Inflammatory macrophage treated with lipopolysaccharide for 4 hours (primary cell): Measurements from ENCODE around the gene ZNF784.

ENCODE experiments used
- DNase-seq: peaks from one replicate; pipeline ENCODE4 v3.0.0-alpha.2; 2020

The ZNF784 gene

DNA sequence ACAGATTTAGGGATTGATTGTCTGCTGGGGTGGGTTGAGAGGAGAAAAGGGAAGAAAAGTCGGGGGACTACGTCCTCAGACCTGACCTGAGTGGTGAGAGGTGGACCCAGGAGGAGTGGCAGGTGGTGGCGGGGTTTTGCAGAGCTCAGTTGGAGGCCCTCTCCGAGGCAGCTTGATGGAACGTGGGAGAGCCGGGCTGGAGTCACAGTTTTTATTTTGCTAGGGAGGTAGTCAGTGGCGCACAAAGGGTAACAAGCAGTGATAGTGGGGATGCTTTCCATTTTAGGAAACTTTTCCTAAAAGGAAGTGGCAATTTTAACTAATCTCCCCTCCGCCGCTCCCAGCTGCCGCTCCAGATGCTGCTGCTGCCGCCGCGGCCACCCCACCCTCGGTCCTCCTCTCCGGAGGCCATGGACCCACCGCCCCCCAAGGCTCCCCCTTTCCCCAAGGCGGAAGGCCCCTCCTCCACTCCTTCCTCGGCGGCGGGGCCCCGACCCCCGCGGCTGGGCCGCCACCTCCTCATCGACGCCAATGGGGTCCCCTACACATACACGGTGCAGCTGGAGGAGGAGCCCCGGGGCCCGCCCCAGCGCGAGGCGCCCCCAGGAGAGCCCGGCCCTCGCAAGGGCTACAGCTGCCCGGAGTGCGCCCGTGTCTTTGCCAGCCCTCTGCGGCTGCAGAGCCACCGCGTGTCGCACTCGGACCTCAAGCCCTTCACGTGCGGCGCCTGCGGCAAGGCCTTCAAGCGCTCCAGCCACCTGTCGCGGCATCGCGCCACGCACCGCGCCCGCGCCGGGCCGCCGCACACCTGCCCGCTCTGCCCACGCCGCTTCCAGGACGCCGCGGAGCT is 18.0 kb upstream of the ZNF784 start:
- no peak for DNase-seq

DNA sequence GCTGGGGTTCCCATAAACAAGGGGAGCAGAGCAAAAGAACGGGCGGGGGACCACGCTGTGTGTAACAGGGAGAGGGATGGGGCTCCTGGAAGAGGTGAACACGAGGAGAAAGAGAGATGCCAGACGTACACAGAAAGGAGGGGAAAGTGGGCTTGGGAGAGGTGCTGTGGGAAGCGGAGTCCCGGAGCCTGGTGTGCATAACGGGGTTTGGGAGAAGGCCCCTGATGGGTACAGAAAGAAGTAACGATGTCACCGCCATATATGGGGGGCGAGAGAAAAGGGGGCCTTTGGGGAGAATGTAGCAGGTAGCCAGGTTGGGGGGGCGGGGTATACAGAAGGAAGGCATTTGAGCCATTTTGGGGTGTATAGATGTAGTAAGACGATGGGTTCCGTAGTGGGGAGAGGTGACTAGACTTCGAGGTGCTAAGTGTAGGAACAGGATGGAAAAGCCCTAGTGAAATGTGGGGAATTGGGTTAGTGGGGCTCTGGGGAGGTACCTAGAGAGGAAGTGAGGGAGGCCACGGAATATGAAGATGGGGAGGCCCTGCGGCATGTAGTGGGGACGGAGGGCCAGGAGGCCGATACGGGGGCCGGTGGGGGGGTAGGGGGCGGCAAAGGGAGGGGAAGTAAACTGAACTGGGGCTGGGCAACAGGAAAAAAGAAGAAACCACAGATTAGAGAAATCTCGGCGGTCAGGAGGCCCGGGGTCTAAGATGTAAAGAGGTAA is 17.2 kb upstream of the ZNF784 start:
- no peak for DNase-seq

DNA sequence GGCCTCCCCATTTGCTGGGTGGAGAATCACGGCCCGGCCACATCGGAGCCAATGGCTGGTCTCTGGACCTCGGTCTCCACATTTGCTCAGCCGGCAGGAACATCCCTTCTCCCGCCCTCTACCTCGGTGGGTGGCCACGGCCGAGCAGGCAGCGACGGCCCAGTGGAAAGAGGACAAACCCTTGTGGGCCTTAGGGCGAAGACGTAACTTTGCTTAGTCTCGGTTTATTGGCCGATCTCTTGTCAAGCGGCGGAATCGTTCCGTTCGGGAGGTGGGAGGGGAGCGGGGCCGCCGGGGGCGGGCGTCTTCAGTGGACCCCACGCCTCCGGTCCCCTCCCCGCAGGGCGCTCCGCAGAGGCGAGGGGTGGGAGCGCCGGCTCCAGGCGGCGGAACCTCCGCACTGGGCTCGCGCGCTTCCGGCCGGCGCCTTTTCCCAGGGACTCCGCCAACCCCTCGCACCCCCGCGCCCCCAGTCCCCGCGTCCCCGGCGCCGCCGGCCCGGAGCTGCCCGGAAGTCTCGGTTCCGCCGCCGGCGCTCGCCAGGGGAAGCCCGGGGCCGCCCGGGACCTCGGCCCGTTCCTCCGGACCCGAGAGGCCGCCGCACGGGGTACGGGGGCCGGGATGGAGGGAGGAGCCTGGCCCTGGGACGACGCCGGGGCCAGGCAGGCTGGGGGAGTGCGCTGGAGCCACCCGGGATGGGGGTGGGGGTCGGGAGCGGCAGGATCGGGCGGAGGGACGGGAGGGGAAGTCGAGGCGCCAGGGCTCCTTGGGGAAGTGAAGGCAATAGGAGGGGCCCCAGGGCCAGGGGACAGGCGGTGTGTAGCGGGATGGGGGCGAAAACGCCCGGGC is 16.4 kb upstream of the ZNF784 start, which contains the start of gene ZNF580:
ZNF580 (plus strand) TSS at position 426 of the 849 bp plus-strand sequence. CDS start 1,507 bp downstream, outside the sequence.
- peak; percentile 38 for DNase-seq

DNA sequence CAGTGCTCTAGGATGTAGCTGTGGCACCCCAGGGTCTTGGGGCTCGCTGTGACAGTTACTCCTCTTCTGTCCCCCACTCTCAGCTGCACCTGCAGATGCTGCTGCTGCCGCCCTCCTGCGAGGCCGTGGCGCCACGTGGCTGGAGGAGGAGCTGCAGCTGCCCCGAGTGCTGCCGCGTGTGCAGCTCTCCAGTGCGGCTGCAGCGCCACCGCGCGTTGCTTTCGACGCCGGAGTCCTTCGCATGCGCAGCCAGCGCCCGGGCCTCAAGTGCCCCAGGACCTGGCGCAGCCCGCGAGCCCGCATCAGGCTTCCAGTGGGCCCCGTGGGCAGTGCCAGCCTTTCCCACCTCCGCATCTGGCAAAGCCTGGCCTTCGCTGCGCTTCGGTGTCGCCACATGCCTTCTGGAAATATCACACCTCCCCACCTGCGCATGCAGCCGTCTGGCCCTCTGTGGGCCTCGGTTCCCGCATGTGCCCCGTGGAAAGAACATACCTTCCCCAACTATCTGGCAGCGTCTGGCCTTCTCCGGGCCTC is 15.7 kb upstream of the ZNF784 start:
- peak; percentile 62 for DNase-seq

DNA sequence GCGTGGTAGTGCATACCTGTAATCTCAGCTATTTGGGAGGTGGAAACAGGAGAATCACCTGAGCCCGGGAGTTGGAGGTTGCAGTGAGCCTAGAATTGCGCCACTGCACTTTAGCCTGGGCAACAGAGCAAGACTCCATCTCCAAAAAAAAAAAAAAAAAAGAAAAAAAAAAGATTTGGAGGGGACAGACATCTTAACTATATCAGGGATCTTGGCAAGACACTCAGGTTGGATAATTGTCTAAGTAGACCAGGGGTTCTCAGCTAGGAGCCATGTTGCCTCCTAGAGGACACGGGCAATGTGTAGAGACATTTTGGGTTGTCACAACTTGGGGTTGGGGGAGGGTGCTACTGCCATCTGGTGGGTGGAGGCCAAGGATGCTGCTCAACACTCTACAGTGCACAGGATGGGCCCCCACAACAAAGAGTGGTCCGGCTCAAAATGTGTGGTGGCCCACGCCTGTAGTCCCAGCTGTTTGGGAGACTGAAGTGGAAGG is 14.5 kb upstream of the ZNF784 start:
- peak; percentile 67 for DNase-seq

DNA sequence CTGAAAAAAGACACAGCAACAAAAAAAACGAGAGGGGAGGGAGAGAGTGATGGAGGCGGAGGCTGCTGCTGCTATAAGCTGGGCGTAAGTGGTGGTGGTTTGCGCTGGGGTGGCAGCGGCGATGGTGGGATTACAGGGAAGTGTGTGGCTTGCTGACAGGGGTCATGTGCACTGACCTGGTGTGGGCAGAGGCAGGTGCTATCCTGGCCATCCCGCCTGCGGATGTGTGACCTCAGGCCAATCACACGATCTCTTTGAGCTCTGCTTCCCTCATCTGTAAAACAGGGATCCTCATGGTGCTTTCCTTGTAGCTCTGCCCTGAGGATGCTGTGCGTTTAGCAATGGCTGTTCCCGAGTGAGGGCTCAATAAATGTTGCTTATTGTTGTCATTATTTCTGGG is 13.2 kb upstream of the ZNF784 start:
- no peak for DNase-seq

DNA sequence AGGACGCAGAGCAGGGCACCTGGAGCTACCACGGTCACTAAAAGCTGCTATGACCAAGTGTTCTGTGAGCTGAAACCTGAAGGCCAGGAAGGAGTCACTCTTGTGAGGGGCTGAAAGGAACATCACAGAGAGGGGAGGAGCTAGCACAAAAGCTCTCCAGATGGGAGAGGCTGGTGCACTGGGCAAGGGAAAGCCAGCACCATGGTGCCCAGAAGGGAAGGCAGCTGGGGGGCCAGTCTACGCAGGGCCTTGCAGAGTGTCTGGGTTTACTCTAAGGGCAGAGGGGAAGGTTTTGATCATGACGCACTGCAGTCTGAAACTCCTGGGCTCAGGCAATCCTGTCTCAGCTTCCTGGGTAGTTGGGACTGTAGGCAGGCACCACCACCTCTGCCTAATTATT is 12.4 kb upstream of the ZNF784 start:
- DNase-seq, result no peak

DNA sequence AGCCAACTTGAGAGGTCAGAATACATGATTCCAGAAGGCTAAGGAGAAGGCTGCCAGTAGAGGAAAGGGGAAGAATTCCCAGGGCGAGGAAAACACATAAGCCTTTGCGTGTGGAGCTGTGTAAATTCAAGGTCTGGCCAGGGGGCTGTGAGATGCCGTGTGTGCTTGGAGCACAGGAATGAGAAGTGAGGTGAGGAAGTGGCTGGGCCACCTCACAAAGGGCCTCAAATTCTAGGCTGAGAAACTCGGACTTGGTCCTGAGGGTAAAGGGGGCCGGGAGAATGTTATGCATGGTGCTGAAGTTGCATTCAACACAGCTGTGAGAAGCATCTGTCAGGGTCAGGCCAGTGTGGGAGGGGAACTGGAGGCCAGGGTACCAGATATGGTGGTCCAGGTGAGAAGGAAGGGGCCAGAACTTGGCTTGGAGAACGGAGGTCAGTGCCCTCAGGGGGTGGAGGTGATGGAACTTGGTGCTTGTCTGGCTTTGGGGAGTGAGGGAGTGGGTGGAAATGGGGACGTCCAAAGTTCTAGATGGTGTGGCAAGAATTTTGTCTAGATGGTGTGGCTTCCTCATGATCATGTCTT is 11.6 kb upstream of the ZNF784 start:
- DNase-seq, result no peak

DNA sequence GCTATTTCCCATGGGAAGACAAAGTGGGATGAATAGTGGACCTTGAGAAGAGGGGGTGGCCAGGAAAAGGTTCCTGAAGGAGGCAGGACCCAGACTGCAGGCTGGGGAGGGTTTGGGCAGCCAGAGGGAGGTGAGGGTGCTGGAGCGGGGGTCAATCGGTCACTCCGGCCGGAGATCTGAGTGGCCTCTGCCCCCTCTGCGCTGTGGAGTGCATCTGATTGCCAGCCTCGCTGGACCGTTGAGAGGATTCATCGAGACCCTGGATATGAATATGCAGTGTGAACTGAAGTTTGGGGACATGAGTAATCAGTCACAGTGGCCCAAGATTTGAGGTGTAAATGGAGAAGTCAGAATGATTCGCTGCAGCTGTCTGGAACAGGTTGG is 11.0 kb upstream of the ZNF784 start:
- DNase-seq, result no peak

DNA sequence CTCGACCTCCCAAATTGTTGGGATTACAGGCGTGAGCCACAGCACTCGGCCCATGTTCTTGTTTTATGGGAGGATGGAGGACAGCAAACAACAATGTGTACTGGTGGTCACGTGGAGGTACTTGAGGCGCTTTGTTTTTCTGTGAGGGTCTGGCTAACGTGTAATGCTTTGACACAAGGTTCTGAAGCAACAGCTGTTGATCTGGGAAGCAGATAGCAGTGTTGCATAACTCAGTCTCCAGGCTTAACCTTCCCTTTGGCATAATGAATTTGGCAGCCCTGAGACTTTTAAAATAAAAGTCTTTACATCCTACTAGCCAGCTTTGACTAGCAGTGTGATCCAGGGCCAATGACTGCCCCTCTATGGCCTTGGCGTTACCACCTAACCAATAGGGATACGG is 9.5 kb upstream of the ZNF784 start:
- peak; percentile 37 for DNase-seq

DNA sequence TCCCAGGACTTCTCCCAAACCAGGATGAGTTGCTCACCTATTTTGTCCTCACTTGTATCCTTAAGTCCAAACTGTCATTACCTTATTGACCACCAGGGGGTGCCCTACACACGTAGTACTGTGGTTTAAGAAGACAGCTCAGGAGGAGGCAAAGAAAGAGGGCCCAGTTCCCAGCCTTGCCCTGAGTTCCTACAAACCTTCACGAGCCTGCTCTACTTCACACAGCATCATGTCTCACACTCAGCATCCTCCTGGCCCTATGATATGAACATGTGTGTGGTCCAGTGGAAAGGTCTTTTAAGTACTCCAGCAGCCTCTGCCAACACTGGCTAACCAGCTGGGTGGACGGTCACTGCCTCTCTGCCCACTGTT is 8.1 kb upstream of the ZNF784 start:
- peak; percentile 94 for DNase-seq

DNA sequence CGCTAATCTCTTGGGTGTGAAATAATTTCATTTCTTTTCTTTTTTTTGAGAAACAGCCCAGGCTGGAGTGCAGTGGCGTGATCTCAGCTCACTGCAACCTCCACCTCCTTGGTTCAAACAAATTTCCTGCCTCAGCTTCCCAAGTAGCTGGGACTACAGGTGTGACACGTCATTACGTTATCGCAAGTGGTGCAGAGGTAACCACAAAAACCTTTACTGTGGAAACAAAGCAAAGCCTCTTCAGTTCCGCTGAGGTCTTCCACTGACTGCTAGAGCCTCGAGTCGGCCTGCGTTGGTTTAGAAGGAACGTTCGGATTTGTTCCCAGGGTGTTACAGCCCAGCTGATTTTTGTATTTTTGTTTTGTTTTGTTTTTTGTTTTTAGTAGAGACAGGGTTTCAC is 2.0 kb upstream of the ZNF784 start:
- no peak for DNase-seq

DNA sequence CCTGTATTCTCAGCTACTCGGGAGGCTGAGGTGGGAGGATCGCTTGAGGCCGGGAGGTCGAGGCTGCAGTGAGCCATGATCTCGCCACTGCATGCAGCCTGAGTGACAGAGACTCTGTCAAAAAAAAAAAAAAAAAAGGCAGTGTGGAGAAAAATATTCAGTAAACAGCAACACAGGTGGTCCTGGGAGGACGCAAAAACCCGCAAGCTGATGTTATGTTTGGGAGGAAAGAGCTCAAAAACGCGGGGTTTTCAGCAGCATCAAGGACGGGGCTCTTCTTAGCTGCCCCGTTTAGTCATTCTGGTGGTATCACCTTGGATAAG is 599 bp upstream of the ZNF784 start:
- no peak for DNase-seq

DNA sequence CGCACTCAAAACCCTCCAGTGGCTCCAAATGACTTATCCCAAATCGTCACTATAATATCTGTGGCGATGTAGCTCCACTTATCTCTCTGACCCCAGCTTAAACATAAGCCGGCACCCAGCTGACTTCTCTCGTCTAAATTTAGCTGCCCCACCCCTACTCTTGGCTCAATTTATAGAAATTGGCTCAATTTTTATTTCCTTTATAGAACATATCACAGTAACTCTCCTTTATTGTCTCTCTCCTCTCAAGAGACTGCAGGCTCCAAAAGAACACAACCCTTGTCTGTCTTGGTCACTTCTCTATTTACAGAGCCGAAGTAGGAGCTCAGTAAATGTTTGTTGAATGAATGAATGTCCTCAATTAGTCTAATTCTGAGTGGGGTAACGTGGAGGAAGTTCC is 805 bp downstream of the ZNF784 start:
- DNase-seq, result no peak

DNA sequence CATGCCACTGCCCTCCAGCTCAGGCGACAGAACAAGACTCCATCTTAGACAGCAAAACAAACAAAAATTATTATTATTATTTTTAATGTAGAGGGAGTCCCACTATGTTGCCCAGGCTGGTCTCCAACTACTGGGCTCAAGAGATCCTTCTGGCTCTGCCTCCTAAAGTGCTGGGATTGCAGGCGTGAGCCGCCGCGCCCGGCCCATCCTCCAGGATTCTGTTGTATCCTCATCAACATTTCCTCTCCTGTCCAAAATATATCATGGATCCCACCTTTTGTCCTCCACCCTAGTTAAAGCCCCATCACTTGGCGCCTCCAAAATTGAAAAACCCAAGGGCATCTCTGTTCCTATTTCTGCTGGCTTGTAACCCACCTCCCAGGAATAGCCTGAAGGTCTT is 1.2 kb downstream of the ZNF784 start:
- DNase-seq, result no peak

DNA sequence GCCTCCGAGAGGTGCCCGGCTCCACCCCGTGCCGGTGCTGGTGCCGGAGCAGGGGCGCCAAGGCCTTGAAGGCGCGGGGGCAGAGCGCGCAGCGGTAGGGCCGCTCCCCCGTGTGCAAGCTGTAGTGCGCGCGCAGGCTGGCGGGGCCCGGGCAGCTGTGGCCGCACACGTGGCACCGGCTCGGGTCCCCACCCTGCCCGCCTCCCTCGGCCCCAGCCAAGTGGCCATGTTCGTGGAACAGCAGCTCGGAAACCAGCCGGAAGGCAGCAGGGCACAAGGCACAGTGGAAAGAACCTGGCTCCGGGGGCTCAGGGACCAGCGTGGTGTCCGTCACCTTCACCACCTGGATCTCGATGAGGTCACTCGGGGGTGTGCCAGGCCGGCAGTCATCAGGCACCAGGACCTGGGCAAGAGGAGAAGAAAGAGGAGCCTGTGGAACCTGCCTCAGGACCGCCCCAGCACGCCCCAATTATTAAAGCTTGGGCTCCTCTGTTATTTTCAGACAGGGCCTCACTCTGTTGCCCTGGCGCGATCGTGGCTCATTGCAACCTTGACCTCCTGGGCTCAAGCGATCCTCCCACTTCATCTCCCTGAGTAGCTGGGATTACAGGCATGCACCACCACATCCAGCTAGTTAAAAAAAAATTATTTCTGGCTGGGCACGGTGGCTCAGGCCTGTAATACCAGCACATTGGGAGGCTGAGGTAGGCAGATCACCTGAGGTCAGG is 2.0 kb downstream of the ZNF784 start:
- no peak for DNase-seq

DNA sequence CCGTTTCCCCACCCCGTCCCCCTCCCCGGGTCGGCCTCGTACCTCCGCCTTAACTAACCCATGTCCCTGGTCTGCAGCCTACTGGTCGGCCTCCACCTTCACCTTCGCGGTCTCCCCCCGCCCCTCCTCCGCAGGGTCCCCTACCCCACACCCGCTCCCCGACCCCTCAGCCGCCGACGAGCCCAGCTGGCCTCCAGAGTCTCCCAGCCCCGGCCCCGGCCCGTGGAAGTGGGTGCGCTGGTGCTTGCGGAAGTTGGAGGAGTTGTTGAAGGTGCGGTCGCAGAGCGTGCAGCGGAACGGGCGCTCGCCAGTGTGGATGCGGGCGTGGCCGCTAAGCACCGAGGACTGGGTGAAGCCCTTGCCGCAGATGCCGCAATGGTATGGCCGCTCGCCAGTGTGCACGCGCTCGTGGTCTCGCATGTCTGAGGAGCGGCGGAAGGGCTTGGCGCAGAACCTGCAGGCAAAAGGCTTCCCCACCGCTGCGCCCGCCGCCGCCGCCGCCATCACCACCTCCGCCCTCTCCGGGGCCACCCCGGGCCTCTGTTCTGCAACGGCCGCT is 2.6 kb downstream of the ZNF784 start:
- no peak for DNase-seq

DNA sequence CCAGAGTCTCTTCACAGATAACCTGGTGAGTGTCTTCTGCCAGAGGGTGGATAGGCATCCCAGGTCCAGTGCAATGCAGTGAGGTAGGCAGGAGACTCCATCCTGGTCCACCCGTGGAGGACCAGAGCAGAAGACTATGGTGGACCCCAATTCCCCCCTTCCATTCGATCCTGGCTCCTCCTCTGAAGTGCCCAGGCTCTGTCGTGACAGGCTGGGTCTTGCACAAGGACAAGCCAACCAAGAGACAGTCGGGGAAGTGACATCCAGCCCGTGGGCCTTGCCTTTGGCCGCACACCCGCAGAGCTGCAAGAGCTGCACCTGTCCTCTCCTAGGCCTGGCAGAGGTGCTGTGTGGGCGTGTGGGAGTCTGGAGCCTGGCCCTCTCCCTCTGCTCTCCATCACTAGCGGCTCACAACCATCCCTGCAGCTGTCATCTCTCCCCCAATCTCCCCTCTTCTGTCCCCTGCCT is 3.1 kb downstream of the ZNF784 start:
- DNase-seq, result no peak

DNA sequence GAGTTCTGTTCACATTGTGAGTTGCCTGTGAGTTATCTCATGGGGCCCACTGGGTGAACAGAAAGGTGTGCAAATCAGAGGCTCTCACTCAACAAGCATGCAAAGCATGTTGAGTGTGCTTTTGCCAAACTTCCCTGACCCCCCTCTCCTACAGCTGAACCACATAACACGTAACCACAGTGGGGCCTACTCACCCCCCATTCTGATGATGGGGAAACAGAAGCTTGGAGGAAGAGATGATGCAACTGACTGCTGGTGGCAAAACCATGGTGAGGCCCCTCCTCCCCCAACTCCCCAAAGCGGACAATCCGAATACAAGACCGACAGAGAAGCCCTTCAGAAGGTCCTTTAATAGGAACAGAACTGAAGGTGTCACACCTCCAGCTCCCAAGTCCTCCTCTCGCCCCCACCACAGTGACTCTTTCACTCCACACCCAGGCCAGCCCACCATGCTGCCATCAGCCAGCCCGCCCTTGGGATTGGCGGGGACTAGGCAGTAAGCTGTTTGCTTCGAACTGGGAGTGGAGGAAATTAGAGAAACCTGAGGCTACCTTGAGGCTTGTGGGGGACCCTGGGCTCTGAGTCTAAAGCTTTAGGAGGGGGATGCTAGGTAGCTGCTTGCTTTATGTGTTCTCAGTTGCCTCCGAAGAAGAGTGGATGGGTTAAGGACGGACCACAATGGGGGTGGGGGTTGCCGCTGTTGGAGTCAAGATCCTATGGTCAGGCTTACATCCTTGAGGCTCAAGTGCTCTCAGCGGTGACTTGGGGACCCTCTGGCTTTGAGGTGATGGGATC is 3.8 kb downstream of the ZNF784 start:
- DNase-seq, result peak; percentile 71

DNA sequence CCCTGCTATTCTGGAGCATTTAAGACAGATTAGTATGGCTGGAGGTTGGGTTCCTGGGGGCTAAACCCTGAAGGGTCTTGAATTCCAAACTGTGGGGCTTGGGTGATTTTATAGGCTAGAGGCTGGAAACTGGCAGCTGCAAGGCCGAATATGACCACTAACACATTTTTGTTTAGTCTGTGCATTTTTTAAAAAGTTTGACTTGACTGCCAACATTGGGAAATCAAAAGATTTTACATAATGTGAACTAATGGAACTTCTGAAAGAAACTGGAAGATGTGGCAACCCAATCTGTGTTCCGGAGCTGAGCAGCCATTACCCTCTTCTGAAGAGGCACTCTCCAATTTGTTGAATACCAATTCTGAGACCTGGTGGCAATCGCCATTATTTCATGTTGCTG is 5.1 kb downstream of the ZNF784 start:
- peak; percentile 69 for DNase-seq

DNA sequence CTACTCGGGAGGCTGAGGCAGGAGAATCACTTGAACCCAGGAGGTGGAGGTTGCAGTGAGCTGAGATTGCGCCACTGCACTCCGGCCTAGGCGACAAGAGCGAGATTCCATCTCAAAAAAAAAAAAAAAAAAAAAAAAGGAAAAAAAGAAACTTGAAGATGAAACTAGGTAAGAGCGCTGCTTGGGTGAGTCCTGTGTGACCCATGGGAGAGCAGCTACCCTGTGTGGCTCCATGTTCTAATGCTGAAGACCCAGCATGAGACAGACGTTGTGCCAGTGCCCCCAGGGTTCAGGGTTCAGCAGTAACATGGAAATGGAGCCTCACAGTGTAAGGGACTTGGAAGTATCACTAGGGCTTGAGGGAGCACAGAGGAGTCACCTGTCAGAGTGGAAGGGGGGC is 5.9 kb downstream of the ZNF784 start:
- no peak for DNase-seq
